ENCODE results near the gene CACNG3. TPM values are rescaled to one million over a fixed set of nuclear protein-coding genes. Genes with fewer than 3 reads are reported as not detected.

The CACNG3 gene
- total and polyA plus RNA-seq, 2 donors (not counting 3 experiments of a cell fraction or from before 2014, with no cell fraction given), result not detected

DNA sequence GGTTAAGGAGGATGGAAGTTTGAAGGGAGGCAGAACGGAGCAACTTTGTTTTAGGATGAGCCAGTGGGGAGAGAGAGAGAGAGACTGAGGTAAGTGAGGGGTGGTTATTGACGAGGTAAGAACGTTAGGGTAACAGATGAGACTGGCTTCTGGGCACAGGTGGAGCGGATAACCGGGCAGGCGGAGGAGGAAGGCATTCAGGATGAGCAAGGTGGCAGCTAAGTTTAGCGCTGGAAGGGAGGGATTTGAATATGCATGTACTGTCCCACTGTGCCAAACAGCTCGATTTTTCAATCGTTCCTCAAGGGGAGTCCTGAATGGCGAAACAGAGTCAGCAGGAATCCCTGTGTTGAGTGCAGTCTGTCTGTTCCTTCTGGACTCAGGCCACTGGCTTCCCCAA, 35.8 kb downstream of the CACNG3 start:
- Histone ChIP-seq H3K9me1 (replicated peaks; ENCODE audit: control insufficient read depth, extremely low read depth, insufficient read depth, low read length) (no peaks in the 10 kb centered on the region), H3K4me1 (ENCODE audit: control insufficient read depth, extremely low read depth, insufficient read depth, low read length) (no peaks in the 10 kb centered on the region), H4K20me1 (replicated peaks; ENCODE audit: control insufficient read depth, extremely low read depth, insufficient read depth, low read length) (no peaks in the 10 kb centered on the region), H3K4me2 (ENCODE audit: insufficient read depth, low read length) (no peak overlapping the region), H3K9ac (replicated peaks; ENCODE audit: extremely low read depth, insufficient read depth, low read length) (no peak overlapping the region), H3K79me2 (ENCODE audit: control insufficient read depth, insufficient read depth, low read length) (no peaks in the 10 kb centered on the region), H3K9me3 (replicated peaks; ENCODE audit: control insufficient read depth, insufficient read depth, low read length) (no peaks in the 10 kb centered on the region), H3K27me3 (ENCODE audit: control insufficient read depth in 2 of 2, insufficient read depth in 2 of 2, low read length in 2 of 2) (no peaks in the 10 kb centered on the region), H3K4me3 (replicated peaks in 1 of 3; ENCODE audit: insufficient read depth in 1 of 3, low read depth in 1 of 3, low read length in 3 of 3) (no peak overlapping the region), H3K27ac (ENCODE audit: insufficient read depth, low read depth, low read length) (no peak overlapping the region), H2AFZ (ENCODE audit: low read depth, low read length) (no peak overlapping the region), H3K36me3 (ENCODE audit: control insufficient read depth in 2 of 2, extremely low read depth in 1 of 2, insufficient read depth in 2 of 2, low read length in 2 of 2) (no peaks in the 10 kb centered on the region)
- dilution Hi-C loops (cut with MboI; ENCODE audit: extremely low pct_ligation_motif_present, low sequenced_read_pairs), result no loop called here
- CTCF ChIA-PET, result no interaction called here
- TF ChIP-seq POLR2A (IDR thresholded peaks at IDR 0.05; ENCODE audit: low read depth, low read length), result no peak
- TF ChIP-seq GATA2 (IDR thresholded peaks at IDR 0.05; ENCODE audit: insufficient read depth, insufficient read length, low read depth, low read length), result no peak
- TF ChIP-seq, protein P1, sequence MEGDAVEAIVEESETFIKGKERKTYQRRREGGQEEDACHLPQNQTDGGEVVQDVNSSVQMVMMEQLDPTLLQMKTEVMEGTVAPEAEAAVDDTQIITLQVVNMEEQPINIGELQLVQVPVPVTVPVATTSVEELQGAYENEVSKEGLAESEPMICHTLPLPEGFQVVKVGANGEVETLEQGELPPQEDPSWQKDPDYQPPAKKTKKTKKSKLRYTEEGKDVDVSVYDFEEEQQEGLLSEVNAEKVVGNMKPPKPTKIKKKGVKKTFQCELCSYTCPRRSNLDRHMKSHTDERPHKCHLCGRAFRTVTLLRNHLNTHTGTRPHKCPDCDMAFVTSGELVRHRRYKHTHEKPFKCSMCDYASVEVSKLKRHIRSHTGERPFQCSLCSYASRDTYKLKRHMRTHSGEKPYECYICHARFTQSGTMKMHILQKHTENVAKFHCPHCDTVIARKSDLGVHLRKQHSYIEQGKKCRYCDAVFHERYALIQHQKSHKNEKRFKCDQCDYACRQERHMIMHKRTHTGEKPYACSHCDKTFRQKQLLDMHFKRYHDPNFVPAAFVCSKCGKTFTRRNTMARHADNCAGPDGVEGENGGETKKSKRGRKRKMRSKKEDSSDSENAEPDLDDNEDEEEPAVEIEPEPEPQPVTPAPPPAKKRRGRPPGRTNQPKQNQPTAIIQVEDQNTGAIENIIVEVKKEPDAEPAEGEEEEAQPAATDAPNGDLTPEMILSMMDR (IDR thresholded peaks at IDR 0.05; ENCODE audit: extremely low read depth in 1 of 2, insufficient read depth in 1 of 2, low read depth in 1 of 2, low read length in 2 of 2), result no peak
- no peak for TF ChIP-seq EZH2 (IDR thresholded peaks at IDR 0.05; ENCODE audit: borderline replicate concordance, low read depth, low read length, severe bottlenecking)
- TF ChIP-seq, protein P2, sequence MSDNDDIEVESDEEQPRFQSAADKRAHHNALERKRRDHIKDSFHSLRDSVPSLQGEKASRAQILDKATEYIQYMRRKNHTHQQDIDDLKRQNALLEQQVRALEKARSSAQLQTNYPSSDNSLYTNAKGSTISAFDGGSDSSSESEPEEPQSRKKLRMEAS (IDR thresholded peaks at IDR 0.05; ENCODE audit: insufficient read depth, insufficient read length), result no peak
- no peak for TF ChIP-seq FOS (IDR thresholded peaks at IDR 0.05; ENCODE audit: borderline replicate concordance, insufficient read depth, low read length)
- TF ChIP-seq JUN (IDR thresholded peaks at IDR 0.05; ENCODE audit: borderline replicate concordance, insufficient read depth, insufficient read length, low read depth), result no peak
- TF ChIP-seq MYC (IDR thresholded peaks at IDR 0.05; ENCODE audit: low read depth, low read length), result no peak
- TF ChIP-seq POLR2AphosphoS5 (IDR thresholded peaks at IDR 0.05; ENCODE audit: insufficient read depth, low read depth, low read length), result no peak
- BruUV-seq (replicated peaks), result no TSS peak
- FAIRE-seq, result no peak
- DNase-seq (ENCODE audit: low read depth, low spot score), result no peak
- POLR2A ChIA-PET, result no interaction called here
- intact Hi-C loops (cut with micrococcal nuclease), result no loop called here
